GM19452 (cell line): Measurements from ENCODE around the gene CRYGA.
"Not testable (repeated sequence)": the region's sequence is repeated elsewhere in the genome, so short reads cannot be mapped to it uniquely, and the experiment has no call there.

Experiments
- ATAC-seq: cut with Tn5 transposase; IDR thresholded peaks from one replicate; pipeline ENCODE4 v1.9.1; 2021; ENCODE audit not compliant: unreplicated experiment

Gene CRYGA

DNA sequence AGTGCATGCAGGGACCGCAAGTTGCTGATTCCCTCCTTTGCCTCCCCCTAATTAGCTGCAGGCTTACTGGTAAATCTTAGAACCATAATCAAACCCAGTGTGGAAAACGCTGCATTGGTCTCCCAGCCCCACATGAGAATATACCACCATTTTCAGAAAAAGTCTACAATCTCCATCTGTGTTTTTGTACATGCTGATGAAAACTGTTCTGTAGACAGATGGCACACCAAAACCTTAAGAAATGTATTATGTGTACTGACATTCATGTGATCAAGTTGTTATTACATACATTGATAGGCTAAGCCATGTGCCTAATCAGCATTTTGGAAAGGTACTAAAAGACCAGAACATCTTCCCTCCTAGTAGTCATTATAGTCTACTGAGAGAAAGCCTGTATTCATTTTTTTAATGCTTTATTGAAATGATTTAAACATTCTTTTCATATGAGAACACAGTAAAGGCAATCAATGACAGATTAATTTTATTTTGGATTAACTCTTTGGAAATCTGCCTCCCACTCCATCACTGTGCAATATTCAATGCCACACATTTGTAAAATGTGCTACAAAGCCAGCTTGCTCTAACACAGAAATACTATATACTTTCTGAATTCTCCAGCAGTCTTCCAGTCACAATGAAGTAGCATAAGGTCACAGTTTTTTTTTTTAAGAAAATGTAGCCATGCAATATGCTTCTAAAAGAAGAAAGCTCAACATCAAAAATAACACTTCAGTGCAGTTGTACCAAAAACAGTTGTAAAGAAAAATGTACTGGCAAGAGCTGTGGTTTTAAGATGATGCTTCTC lies 1.8 kb upstream of the CRYGA start:
- ATAC-seq = no peak

DNA sequence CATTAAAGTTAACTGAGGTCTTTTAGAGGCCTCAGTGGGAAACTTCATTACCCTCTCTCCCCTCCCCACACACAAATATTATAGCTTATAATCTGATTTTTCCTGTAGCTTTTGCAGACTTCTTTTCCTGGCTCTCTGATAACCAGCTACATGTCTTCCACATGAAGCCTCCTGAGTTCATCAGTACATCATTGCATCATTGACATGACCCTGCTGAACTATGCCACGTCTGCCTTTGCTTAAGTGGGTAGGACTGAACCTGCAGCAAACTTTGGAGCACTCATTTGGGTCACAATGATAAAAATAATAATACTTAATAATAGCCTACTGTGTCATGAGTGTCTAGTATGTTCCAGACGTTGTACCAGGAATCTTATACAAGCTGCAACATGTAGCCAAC lies 7.0 kb downstream of the CRYGA start:
- ATAC-seq = no peak

DNA sequence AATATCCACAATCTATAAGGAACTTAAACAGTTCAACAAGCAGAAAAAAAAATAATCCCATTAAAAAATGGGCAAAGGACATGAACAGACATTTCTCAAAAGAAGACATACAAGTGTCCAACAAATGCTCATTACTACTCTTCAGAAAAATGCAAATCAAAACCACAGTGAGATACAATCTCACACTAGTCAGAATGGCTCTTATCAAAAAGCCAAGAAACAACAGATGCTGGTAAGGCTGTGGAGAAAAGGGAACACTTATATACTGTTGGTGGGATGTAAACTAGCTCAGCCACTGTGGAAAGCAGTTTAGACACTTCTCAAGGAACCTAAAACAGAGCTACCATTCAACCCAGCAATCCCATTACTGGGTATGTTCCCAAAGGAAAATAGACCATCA lies 10.2 kb downstream of the CRYGA start:
- no peak for ATAC-seq

DNA sequence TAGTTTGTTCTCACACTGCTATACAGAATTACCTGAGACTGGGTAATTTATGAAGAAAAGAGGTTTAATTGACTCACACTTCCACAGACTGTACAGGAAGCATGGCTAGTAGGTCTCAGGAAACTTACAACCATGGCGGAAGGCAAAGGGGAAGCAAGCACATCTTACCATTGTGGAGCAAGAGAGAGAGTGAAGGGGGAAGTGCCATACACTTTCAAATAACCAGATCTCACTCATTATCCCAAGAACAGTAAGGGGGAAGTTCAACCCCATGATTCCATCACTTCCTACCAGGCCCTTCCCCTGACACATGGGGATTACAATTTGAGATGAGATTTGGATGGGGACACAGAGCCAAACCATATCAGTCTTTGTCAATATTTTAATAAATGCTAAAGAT lies 12.4 kb downstream of the CRYGA start:
- no peak for ATAC-seq

DNA sequence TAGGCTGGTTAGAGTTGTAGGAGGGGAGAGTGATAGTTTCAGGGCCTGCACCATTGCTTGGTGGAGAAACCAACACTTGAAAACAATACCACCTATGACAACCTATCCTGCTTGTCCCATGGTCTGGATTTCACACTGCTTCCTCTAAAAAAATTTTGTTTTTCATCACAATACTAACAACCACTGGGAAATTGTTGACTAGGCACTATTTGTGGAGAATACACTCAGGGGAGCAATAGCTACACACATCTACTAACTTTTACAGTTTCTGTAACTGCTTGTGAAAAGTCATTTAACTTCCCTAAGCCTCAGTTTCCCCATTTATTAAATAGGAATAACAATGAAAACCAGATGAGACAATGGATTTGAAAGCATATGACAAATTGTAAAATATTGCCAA lies 13.3 kb downstream of the CRYGA start:
- ATAC-seq = no peak

DNA sequence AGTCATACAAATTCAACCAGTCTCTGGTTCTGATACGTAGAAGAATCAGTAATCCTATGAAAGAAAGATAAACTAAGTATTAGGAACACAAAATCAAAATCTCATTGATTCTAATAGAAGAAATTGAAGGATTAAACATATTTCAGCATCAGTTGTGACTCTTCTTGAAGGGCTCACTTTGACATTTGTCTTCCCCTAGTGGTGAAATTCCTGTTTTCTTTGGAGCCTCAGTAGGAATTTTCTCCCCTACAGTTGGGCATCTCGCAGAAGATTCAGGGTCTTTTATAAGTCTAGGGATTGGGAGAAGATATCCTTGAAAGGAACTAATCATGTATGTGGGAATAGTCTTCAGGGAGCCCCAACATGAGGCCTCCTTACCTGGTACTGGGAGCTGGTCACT lies 14.6 kb downstream of the CRYGA start:
- ATAC-seq = no peak

DNA sequence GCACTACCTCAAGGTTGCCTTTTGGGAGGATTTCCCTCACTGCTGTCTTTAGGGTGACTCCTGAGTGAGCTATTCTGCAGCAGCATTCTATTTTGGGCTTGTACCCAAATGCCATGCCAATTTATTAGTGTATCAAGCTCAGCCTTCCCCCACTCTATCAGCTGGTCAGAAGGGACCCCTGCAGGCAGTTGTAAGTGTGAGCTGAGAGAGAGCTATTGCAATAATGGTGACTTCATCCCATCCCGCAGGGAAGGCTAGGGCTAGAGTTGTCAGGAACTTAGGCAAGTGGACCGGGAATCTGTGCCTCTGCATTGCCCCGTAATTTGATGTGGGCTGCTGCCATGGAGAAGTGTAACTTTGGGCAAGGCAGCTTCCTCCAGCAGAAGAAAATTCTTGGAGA lies 15.6 kb downstream of the CRYGA start:
- no peak for ATAC-seq

DNA sequence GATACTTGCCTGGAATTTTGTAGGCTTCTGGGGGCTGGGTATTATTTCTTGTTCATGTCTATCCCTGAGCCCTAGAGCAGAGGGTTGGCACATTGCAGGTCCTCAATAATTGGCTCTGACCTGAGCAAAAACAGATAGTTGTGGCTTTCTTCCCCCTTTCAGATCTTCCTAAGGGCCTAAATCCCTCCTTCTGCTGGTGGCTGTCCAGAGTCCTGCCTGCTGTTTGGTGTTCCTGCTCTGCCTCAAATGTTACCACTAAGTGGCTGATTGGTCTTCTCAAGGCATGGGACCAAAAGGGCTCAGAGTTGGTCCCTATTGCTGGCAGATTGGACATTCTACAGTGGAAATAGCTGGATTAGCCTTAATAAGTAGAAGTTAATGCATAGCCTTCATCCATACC lies 16.4 kb downstream of the CRYGA start:
- ATAC-seq = no peak

DNA sequence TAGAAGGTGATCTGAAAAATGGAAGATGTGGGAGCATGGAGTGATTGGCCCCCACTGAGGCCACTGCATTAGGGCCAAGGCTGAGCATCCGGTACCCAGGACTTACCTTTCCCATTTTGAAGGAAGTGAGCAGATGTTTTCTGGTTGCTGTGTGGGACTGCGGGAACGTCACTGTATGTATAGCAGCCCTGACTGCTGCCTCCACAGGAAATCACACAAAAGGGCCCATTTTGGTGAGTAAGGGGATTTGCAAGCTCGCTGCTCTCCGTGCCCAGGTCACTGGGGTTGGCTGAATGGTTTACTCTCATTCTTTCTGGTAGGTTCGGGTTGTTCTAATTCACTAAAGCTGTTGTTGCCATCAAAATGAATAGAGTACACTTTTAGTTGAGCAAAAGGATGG lies 17.4 kb downstream of the CRYGA start, which contains the start of gene CRYGB:
CRYGB (minus strand) TSS at position 153 of the 400 bp plus-strand sequence; CDS start at position 115, 38 bp downstream.
- ATAC-seq = no peak

DNA sequence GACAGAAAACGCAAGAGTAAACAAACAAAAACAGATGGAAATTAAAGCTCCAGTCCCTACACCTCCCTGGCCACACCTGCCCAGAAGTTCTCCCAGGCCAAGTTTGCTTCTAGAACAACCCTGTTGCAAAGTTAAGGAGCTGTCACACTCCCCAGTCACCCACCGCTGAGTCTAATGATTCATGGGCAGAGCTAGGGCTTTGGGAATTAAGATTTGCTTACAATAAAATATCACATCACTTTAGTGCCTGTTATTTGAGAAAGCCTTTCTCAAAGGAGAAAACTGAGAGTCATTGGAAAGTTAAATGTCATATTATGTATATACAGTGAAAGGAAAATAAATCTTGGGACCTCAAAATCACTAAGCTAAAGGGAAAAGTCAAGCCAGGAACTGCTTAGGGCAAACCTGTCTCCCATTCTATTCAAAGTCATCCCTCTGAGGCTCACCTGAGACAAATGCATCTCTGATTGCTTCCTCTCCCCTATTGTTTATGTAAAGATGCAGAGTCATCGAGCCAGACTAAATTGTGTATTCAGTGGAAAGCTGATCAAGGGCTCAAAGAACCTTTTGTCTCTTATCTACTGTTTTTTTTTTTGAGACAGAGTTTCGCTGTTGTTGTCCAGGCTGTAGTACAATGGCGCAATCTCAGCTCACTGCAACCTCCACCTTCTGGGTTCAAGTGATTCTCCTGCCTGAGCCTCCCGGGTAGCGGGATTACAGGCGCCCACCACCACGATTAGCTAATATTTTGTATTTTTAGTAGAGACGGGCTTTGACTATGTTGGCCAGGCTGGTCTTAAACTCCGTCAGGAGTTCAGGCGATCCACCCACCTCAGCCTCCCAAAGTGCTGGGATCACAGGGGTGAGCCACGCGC lies 20.2 kb downstream of the CRYGA start:
- no peak for ATAC-seq

DNA sequence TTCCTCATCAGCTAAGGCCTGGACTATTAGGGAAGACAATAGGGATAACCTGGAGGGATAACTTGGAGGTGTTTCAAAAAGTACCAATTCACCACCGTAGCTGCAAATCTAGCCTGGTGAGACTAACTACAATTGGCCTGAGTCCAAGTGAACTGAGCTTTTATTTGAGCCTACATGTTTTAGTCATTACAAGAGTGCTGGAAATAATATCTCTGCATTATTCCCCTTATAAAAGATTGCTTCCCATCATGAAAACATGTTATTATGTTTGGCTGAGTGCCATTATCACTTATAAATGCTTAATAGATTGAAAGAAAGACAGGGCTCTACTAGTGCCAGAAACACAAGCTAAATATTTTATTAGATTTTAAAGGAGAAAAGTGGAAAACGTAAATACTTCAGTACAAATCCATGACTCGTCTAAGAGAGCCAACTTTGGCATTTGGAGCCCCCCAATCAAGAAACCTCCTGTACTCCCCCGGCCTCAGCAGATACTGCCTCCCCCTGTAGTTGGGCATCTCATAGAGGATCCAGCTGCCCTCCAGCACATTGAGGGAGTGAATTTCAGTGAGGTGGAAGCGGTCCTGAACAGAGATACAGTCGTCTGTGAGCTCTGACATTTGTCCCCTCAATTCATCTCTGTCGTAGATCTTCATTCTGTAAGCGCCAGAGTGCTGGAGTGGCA lies 21.0 kb downstream of the CRYGA start:
- no peak for ATAC-seq

DNA sequence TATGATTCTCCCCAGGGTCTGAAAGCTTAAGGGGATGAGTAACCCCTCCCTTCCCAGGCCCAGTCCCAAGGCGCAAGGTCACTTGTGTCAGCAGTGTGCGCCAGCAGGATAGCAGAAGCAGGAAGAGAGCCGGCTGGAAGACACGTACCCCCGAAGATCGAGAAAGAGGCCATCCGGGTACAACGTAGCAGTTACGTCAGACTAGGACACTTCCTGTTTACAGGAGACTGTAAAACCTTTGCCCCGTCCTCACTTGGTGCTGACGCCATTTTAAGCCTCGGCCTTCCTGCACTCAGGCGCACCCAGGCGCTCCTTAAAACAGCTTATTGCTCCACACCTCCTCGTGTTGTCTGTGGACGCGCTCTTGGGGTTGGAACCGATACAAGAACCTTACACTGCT lies 23.9 kb downstream of the CRYGA start:
- ATAC-seq = no peak

DNA sequence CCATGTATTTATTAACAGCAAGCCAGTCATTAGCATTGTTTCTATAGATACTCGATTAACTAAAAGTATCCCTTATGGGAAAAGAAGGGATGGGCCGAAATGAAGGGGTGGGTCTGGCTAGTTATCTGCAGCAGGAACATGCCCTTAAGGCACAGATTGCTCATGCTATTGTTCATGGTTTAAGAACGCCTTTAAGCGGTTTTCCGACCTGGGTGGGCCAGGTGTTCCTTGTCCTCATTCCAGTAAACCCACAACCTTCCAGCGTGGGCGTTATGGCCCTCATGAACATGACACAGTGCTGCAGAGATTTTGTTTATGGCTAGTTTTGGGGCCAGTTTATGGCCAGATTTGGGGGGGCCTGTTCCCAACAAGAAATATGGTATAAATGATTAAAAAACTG lies 25.1 kb downstream of the CRYGA start:
- ATAC-seq = not testable (repeated sequence)

DNA sequence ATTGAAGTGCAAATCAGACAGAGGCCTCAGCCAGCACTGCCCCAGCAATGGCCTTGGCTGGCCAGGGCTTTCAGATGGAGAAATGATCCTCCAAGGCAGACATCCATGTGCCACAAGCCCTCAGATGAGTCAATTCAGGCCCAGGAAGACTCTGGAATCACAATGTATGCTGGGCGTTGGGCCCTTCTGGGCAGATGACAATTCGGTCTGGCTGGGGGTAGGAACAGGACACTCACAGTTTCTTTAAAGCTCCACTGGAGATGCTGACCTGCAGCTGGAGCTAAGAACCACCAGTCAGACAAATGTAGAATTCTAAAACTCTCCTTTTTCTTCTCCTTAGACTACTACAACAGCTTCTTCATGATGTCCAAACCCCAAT lies 26.7 kb downstream of the CRYGA start:
- ATAC-seq = no peak

DNA sequence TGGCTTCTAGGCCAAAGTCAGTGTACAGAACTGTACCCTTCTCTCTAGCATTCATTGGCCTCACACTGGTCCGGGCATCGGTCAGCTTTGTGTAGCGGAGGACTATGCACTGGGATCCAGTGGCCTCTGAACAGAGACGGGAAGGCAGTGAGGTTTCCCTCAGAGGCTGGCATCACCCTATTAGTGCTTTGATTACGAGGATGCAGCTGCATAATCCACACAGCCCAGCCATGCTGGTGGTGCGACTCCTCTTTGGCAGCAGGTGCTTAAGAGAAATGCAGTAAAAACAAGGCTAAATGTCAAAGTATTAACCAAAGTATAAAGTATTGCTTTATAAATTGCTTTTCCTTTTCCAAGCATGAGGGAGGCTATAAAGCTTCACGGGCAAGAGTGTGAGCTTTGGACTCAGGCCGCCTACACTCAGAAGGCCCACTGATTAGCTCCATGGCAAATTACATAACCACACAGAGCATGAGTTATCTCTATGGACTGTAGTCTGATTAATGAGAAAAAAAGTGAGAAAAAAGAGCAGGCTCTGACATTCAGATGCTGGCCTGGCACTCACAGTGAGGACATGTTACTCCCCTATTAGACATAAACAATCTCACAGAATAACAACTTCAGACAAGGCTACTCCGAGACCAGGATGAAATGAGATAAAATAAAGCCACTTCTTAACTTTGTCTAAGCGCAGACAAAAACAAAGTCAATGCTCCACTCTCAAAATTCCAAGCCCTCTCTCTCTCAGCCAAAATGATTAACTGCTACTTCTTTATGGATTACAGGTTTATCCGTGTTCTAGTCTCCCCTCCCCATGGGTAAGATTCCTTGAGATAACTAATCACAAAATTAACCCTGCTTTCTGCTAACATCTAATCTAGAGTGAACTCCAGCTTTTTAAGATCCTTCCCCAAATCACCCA lies 27.3 kb downstream of the CRYGA start:
- no peak for ATAC-seq

DNA sequence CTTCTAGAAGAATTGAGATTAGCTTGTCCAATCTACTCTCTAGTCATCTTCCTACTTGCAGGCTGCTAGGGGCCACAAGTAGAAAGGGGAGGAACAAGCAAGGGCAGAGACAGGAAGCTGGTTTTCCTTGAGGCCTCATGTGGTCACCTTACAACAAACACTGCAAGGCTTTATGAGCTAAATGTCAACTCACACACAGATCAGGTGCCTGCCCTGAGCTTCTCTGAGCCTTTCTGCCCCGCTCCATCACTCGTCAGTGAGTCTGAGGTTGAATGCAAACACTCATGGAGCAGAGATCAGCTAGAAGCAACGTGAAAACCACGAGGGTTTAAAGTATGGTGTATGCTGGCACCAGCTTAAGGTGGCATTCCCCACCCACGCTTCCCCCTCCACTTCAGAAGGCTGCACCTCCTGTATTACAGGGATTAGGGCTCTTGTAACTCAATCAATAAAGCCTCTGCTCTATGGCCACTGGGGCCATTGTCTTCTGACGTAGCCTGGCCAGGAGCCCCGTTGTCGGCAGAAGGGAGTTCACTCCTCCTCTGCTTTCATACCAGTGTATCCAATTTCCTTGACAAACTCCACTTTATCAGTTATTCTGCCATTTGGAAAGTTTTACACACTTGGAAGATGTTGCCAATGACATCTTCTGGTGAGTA lies 28.3 kb downstream of the CRYGA start:
- peak; percentile 70 for ATAC-seq

DNA sequence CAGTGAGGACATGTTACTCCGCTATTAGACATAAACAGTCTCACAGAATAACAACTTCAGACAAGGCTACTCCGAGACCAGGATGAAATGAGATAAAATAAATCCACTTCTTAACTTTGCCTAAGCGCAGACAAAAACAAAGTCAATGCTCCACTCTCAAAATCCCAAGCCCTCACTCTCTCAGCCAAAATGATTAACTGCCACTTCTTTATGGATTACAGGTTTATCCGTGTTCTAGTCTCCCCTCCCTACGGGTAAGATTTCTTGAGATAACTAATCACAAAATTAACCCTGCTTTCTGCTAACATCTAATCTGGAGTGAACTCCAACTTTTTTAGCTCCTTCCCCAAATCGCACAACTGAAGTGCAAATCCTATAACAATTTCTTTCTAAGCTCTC lies 32.7 kb downstream of the CRYGA start:
- ATAC-seq = no peak

DNA sequence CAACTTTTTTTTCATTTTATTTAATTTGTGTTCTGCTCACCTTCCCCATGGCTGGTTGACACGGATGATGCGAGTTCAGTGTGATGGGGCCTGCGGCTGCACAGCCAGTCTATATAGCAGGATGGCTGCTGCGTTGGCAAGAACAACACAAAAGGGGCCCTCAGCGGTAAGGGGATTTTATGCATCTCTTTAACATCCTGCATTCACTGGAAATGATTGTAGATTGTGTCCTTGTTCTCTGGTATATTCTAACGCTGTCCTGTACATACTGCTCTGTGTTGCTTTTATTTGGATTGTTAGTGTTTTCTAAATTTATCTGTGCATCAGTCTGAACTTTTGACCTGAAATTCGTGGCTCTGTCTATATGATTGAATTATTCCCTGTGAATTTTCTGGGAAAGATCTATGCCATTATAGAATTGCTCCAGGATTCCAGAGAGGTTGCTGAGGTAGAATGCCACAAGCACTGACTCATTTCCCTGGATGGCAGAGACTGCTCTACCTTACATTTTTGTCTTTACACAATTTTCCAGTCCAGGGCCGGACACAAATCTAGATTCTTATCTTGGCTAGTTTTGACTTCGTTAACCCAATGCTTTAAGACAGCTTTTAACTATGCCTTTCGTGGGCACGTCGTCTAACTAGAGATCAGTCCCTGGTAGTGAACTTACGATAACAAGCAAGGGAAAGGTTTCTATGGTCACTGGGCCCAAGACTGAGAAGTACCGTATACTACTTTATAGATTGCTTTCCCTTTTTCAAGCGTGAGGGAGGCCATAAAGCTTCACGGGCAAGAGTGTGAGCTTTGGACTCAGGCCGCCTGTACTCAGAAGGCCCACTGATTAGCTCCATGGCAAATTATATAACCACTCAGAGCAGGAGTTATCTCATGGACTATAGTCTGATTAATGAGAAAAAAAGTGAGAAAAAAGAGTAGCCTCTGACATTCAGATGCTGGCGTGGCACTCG lies 33.4 kb downstream of the CRYGA start, which contains the start of gene CRYGC:
CRYGC (minus strand) TSS at position 85 of the 968 bp plus-strand sequence; CDS start at position 49, 36 bp downstream.
- no peak for ATAC-seq

DNA sequence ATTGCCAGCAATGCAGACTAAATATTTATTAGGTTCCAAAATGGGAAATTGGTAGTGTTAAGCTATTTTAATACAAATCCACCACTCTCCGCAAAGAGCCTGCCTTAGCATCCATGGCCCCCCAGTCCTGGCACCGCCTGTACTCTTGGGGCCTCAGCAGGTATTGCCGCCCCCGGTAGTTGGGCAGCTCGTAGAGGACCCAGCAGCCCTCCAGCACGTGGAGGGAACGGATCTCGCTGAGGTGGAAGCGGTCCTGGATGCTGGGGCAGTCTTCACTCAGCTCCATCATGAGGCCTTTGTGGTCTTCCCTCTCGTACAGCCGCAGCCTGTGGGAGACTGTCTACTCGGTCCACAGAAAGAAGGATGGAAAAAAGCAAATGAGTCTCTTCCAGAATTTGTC lies 35.3 kb downstream of the CRYGA start:
- ATAC-seq = no peak
